Brain microvascular endothelial cell (primary cell): ENCODE data around the gene MAGI1.

Experiments
- DNase-seq: peaks from one replicate; pipeline ENCODE4 v3.0.0-alpha.2; 2020
- H3K27ac ChIP-seq: fragments of 250-450 bp; sonication (Bioruptor Pico); 2 replicates; pipeline ENCODE4 v1.5.1; 2020; ENCODE audit warnings: mild to moderate bottlenecking, moderate library complexity
- H3K27me3 ChIP-seq: fragments of 250-450 bp; sonication (Bioruptor Pico); replicated peaks from 2 replicates; pipeline ENCODE4 v1.5.1; 2020; ENCODE audit warnings: mild to moderate bottlenecking
- H3K36me3 ChIP-seq: fragments of 250-450 bp; sonication (Bioruptor Pico); replicated peaks from 2 replicates; pipeline ENCODE4 v1.5.1; 2020; ENCODE audit warnings: mild to moderate bottlenecking
- H3K4me3 ChIP-seq: 2 replicates; pipeline ENCODE4 v1.5.1; 2011; ENCODE audit warnings: low read depth, mild to moderate bottlenecking, control low read depth, low read length, moderate library complexity
- in situ Hi-C: cut with HindIII; loops from 2 replicates; pipeline ENCODE4 v1.10.0; 2017; ENCODE audit warnings: low sequenced_read_pairs, low pct_ligation_motif_present
- TF ChIP-seq, protein P1 (sequence below): IDR thresholded peaks from 2 replicates; pipeline ENCODE4 v1.5.1; 2011; ENCODE audit warnings: low read depth, mild to moderate bottlenecking, moderate library complexity, low read length, control low read depth, inconsistent platforms; ENCODE audit errors: missing control alignments

MAGI1 gene

DNA sequence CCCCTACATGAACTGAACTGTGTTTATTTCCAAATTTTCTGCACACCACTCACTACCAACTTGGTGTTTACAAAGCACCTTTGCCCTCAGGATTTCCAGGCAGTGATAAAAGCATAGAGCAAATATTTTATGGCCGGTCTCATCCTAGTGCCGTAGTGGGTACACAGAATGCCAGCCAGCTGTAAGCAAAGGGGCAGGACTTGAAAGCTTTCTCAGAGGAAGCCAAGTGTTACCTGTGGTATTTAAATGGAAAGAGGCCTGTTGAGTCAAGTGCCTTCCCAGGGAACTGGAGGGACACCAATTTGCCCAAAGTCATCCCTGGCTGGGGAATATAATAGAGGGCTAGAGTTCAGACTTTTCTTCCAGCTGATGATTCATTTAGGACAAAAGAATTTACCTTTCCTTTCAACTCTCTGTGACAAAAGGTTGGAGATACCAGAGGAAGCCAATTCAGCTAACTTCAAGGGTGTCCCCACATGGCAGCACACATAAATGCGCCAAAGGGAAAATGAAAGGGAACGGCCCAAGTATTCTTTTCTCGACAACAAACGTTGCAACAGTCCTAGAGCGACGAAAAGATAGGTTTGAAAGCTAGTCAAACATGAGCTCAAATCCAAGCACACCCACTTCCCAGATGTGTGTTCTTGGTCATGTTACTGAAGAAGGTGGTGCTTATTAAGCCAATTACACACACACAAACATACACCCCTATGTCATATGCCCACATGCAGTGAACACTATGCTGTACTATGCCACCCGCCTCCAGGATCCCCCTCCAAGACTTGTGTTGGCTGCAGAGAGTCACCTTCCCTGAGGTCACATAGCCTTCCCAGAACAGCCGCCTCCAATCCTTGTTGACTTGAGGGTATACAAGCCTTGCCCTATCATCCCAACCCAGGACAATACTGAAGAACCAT is 27.7 kb downstream of the MAGI1 start:
- in situ Hi-C loops: no loop called here
- no peak for DNase-seq
- H3K27ac ChIP-seq: no peak overlapping the region
- TF ChIP-seq, protein P1, sequence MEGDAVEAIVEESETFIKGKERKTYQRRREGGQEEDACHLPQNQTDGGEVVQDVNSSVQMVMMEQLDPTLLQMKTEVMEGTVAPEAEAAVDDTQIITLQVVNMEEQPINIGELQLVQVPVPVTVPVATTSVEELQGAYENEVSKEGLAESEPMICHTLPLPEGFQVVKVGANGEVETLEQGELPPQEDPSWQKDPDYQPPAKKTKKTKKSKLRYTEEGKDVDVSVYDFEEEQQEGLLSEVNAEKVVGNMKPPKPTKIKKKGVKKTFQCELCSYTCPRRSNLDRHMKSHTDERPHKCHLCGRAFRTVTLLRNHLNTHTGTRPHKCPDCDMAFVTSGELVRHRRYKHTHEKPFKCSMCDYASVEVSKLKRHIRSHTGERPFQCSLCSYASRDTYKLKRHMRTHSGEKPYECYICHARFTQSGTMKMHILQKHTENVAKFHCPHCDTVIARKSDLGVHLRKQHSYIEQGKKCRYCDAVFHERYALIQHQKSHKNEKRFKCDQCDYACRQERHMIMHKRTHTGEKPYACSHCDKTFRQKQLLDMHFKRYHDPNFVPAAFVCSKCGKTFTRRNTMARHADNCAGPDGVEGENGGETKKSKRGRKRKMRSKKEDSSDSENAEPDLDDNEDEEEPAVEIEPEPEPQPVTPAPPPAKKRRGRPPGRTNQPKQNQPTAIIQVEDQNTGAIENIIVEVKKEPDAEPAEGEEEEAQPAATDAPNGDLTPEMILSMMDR: no peak
- H3K36me3 ChIP-seq: no peaks in the 10 kb centered on the region
- H3K27me3 ChIP-seq: no peaks in the 10 kb centered on the region
- H3K4me3 ChIP-seq: no peak overlapping the region

DNA sequence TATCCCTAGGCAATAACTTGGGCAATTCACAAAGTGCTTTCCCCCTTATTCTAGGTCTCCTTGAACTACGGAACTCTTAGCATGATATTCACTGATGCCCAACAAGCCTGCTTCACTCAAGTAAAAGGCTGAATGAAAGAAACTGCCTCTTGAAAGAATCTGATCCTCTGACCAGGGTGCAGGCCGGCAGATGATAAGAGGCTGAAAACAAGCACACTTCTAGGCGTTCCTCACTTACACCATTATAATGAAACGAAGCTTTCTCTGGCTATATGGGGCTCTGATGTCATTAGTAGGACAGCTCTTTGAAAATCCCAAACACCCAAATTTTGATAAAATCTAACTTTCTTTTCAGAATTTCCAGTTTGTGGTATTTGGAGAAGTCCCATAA is 28.4 kb downstream of the MAGI1 start:
- H3K27me3 ChIP-seq: no peaks in the 10 kb centered on the region
- DNase-seq: no peak
- no peak overlapping the region for H3K27ac ChIP-seq
- no peaks in the 10 kb centered on the region for H3K36me3 ChIP-seq
- H3K4me3 ChIP-seq: no peak overlapping the region
- TF ChIP-seq, protein P1: no peak
- in situ Hi-C loops: no loop called here

DNA sequence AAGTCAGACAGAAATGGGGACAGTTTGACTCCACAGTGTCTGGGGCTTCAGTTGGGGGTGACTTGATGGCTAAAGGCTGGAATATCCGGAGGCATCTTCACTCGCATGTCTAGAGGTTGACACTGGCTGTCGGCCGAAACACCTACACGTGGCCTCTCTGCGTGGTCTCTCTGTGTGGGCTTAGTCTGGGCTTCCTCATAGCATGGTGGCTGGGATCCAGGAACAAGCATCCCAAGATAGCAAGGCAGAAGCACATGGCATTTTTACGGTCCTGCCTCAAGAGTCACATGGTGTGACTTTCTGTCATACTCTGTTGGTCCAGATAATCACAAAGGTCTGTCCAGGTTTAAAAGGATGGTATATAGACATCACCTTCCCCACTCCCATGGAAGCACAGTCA is 34.5 kb downstream of the MAGI1 start:
- H3K27me3 ChIP-seq: no peaks in the 10 kb centered on the region
- H3K27ac ChIP-seq: no peak overlapping the region
- no peaks in the 10 kb centered on the region for H3K36me3 ChIP-seq
- no peak for DNase-seq
- TF ChIP-seq, protein P1: no peak
- in situ Hi-C loops: no loop called here
- no peak overlapping the region for H3K4me3 ChIP-seq

DNA sequence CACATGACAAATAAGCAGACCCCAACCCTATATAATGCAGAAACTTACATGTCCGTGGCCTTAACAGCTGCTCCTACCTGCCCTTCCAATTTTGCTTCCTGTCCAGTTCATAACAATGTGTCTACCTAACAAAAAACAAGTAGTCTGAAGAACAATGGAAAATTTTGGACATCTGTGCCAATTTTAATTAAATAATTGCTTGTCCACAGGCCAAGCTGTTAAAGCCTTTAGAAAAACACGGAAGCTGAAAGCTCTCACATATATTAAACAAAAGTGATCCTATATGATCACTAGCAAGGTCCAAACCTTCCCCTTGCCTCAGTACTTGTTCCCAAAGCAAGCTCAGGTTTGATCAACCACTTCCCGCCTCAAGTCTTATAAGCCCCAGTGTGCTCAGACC is 37.1 kb downstream of the MAGI1 start:
- no peak overlapping the region for H3K27ac ChIP-seq
- H3K27me3 ChIP-seq: no peaks in the 10 kb centered on the region
- in situ Hi-C loops: no loop called here
- no peak for DNase-seq
- no peak overlapping the region for H3K4me3 ChIP-seq
- H3K36me3 ChIP-seq: no peaks in the 10 kb centered on the region
- TF ChIP-seq, protein P1: no peak

DNA sequence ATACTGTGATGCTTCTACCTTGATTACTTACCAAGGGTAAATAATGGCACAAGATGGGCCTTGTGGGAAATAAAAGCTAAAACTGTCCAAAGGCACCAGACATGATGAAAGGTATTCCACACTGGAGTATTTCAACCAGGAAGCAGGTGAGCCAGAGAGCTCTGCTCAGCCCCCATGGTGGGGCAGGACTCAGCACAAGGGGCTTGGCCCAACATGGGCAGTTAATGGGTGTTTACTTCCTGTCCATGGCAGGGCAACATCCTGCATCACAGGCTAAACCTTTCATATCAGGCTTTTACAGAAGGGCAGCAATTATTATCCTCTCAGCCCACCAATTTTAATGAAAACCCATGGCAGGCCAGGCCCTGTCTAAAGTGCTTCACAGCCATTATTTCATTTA is 38.2 kb downstream of the MAGI1 start:
- TF ChIP-seq, protein P1: no peak
- in situ Hi-C loops: no loop called here
- no peak for DNase-seq
- Histone ChIP-seq H3K27ac (no peak overlapping the region), H3K36me3 (no peaks in the 10 kb centered on the region), H3K27me3 (no peaks in the 10 kb centered on the region), H3K4me3 (no peak overlapping the region)
